ENCODE results near the gene PROK1. TPM values are rescaled to one million over a fixed set of nuclear protein-coding genes. Genes with fewer than 3 reads are reported as not detected.

Gene PROK1
- total RNA-seq, 4 donors from 2014 or later, result 0.34 to 1.9 (median 0.78) TPM; not detected in 1

DNA sequence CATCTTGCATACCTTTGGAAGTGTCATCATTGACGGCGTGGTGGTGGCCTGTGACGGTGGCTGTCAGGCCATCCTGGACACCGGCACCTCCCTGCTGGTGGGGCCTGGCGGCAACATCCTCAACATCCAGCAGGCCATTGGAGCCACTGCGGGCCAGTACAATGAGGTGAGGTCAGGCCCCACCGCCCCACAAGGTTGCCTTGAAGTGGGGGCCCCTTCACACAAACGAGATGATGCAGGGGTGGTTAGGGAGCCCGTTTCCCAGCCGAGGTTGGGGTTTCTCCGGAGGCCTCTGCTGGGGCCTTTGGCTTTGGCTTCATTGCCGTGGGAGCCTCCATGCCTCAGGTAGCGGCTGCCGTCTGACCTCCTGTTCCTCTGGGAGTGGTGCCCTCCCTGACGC lies 38.5 kb downstream of the PROK1 start:
- no peak for DNase-seq (ENCODE audit: low spot score in 2 of 2)
- TF ChIP-seq POLR2A (IDR thresholded peaks at IDR 0.05), result no peak
- TF ChIP-seq, protein P1, sequence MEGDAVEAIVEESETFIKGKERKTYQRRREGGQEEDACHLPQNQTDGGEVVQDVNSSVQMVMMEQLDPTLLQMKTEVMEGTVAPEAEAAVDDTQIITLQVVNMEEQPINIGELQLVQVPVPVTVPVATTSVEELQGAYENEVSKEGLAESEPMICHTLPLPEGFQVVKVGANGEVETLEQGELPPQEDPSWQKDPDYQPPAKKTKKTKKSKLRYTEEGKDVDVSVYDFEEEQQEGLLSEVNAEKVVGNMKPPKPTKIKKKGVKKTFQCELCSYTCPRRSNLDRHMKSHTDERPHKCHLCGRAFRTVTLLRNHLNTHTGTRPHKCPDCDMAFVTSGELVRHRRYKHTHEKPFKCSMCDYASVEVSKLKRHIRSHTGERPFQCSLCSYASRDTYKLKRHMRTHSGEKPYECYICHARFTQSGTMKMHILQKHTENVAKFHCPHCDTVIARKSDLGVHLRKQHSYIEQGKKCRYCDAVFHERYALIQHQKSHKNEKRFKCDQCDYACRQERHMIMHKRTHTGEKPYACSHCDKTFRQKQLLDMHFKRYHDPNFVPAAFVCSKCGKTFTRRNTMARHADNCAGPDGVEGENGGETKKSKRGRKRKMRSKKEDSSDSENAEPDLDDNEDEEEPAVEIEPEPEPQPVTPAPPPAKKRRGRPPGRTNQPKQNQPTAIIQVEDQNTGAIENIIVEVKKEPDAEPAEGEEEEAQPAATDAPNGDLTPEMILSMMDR (IDR thresholded peaks at IDR 0.05), result no peak
- H3K4me3 ChIP-seq (ENCODE audit: low read depth, poor library complexity, severe bottlenecking), result no peak overlapping the region
- intact Hi-C loops (cut with DNase I; ENCODE audit: low total_unique reads), result no loop called here
- 90 to 95% methylated on average over 15 of the region's 15 CpGs for WGBS, 2 donors

DNA sequence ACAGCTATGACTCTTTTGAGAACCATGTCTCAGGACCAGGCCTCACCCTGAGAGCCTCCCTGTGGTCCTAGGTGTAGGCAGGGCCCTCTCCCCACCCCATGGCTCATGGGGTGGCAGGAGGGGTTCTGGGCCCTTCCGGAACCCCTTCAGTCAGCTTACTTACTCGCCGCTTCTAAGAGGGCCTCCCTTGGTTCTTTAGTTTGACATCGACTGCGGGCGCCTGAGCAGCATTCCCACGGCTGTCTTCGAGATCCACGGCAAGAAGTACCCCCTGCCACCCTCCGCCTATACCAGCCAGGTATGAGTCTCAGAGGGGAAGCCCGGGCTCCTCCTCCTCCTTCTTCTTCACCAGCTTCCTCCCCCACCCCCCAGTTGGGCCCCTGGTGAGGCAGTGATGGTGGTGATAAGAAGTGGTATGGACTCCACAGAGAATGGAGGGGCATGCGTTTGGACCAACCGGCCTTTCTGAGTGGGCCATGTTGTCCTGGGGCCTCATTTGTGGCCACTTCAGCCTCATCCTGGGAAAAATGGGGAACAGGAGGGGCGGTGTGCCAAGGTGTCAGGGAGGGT lies 39.1 kb downstream of the PROK1 start:
- TF ChIP-seq POLR2A (IDR thresholded peaks at IDR 0.05), result no peak
- TF ChIP-seq, protein P1 (IDR thresholded peaks at IDR 0.05), result no peak
- 82 to 85% methylated on average over 14 of the region's 14 CpGs for WGBS, 2 donors
- DNase-seq (ENCODE audit: low spot score in 2 of 2), result no peak
- intact Hi-C loops (cut with DNase I; ENCODE audit: low total_unique reads), result no loop called here
- H3K4me3 ChIP-seq (ENCODE audit: low read depth, poor library complexity, severe bottlenecking), result no peak overlapping the region

DNA sequence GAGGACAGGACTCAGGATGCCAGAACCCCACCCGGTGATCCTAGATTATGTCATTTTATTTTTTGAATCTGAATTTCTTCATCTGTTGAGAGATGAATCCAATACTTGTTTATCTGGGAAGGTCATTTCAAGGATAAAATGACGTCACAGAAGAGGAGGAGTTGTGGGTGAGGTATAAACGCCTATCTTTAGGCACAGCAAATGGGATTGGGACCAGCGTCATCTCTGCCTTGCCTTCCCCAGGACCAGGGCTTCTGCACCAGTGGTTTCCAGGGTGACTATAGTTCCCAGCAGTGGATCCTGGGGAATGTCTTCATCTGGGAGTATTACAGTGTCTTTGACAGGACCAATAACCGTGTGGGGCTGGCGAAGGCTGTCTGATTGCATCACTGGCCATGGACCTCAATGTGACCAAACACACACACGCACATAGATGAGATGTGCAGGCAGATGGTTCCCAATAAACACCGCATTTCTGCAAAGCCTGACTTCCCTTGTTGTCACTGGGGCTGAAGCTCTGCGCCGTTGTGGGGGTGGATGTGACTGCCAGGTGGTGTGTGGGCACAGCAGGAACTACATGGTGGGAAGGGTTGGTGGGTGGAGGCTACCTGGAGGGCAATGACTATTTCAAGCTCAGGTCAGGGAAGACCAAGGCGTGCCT lies 40.0 kb downstream of the PROK1 start:
- DNase-seq (ENCODE audit: low spot score in 2 of 2), result no peak
- TF ChIP-seq POLR2A (IDR thresholded peaks at IDR 0.05), result no peak
- TF ChIP-seq, protein P1 (IDR thresholded peaks at IDR 0.05), result no peak
- WGBS, 2 donors, result 64 to 68% methylated on average over 11 of the region's 11 CpGs
- no peak overlapping the region for H3K4me3 ChIP-seq (ENCODE audit: low read depth, poor library complexity, severe bottlenecking)
- intact Hi-C loops (cut with DNase I; ENCODE audit: low total_unique reads), result no loop called here

DNA sequence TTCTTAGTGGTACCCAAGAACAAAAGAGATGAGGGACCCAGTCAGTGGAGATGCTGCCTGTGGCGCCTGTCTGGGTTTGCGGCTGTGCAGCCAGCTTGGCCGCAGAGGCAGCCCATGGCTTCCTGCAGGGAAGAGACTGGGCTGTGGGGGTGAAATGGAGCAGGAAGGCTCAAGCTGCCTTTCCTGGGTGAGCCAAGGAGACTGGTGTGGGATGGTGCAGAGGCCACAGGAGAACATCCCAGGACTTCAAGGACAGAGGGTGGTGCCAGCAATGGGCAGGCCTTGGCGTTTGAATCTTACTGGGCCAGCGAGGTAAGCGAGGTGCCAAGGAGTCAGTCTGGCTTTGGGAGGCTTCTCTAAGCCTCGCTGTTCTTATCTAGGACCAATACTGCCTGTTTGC lies 41.6 kb downstream of the PROK1 start:
- intact Hi-C loops (cut with DNase I; ENCODE audit: low total_unique reads), result no loop called here
- DNase-seq (ENCODE audit: low spot score in 2 of 2), result no peak

DNA sequence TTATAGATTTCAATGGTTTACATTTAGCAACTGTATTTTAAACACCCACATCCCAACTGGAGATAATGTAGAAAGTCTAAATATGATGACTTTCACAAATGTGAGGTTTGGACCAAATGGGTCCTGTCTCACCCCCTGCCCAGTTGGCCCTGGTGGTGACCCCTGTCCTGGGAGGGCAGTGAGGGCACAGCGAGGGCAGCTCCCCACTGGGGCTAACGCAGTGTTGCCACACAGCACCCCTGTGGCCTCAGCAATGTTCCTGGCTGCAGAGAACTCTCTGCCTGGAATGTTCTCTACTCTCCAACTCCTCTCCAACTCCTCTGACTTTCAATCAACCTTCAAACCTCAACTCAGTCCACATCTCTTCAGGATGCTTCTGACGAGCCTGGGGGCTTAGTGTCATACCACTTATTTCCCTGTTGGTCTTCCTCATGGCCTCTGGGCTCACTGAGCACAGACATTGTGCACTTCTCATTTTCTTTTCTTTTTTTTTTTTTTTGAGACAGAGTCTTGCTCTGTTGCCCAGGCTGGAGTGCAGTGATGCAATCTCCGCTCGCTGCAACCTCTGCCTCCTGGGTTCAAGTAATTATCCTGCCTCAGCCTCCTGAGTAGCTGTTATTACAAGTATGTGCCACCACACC lies 42.2 kb downstream of the PROK1 start:
- 80 to 83% methylated on average over 5 of the region's 5 CpGs for WGBS, 2 donors
- no peak overlapping the region for H3K4me3 ChIP-seq (ENCODE audit: low read depth, poor library complexity, severe bottlenecking)
- DNase-seq (ENCODE audit: low spot score in 2 of 2), result no peak
- intact Hi-C loops (cut with DNase I; ENCODE audit: low total_unique reads), result no loop called here
- no peak for TF ChIP-seq POLR2A (IDR thresholded peaks at IDR 0.05)
- TF ChIP-seq, protein P1 (IDR thresholded peaks at IDR 0.05), result no peak

More for the DNA sequence above, 41.6 kb downstream of the PROK1 start:
- TF ChIP-seq, protein P1 (IDR thresholded peaks at IDR 0.05), result no peak
- TF ChIP-seq POLR2A (IDR thresholded peaks at IDR 0.05), result no peak
- no peak overlapping the region for H3K4me3 ChIP-seq (ENCODE audit: low read depth, poor library complexity, severe bottlenecking)
- WGBS, 2 donors, result 78 to 92% methylated on average over 7 of the region's 7 CpGs
